HCT116 (cell line): ENCODE measurements around the gene ZBTB1.

Source experiments
- POLR2A ChIP-seq: IDR thresholded peaks from 2 replicates; pipeline ENCODE4 v1.7.0; 2011; ENCODE audit warnings: borderline replicate concordance; ENCODE audit not compliant: insufficient read depth, insufficient read length; ENCODE audit errors: extremely low read depth
- POLR2AphosphoS5 ChIP-seq: IDR thresholded peaks from 2 replicates; pipeline ENCODE4 v1.6.1; 2011; ENCODE audit warnings: mild to moderate bottlenecking, low read depth, low read length, moderate library complexity
- SIN3A ChIP-seq: IDR thresholded peaks from 2 replicates; pipeline ENCODE4 v1.6.1; 2012; ENCODE audit warnings: low read depth
- SP1 ChIP-seq: IDR thresholded peaks from 2 replicates; pipeline ENCODE4 v1.6.1; 2012; ENCODE audit warnings: low read depth

- no peak for TF ChIP-seq POLR2A
- TF ChIP-seq POLR2AphosphoS5 = no peak
- no peak for TF ChIP-seq SP1
- TF ChIP-seq SIN3A = no peak
Observed at GRCh38 chr14:64554556-64554955, 50.0 kb downstream of the ZBTB1 start.
